Measurements from ENCODE around the gene KCNMA1. TPM values are rescaled to one million over a fixed set of nuclear protein-coding genes. Genes with fewer than 3 reads are reported as not detected.

Gene KCNMA1
- total RNA-seq, 1 donor = 77.8 TPM

- Histone ChIP-seq H4K20me1 (ENCODE audit: insufficient read depth, low read length) (no peaks in the 10 kb centered on the region), H3K9me3 (ENCODE audit: low read depth, low read length) (no peaks in the 10 kb centered on the region), H3K4me2 (ENCODE audit: insufficient read depth, low read length) (peak overlapping the region; percentile 1), H3K36me3 (ENCODE audit: insufficient read depth, low read length) (no peaks in the 10 kb centered on the region), H2AFZ (ENCODE audit: low read length) (no peak overlapping the region), H3K4me3 (ENCODE audit: insufficient read depth, low read length) (no peak overlapping the region), H3K27ac (ENCODE audit: low read depth, low read length) (no peak overlapping the region), H3K79me2 (ENCODE audit: insufficient read depth, low read length) (no peaks in the 10 kb centered on the region), H3K4me1 (ENCODE audit: insufficient read depth, low read length) (peaks cover 20% of the 10 kb centered on the region), H3K27me3 (ENCODE audit: insufficient read depth, low read length) (no peaks in the 10 kb centered on the region)
- no peak for TF ChIP-seq CTCF (IDR thresholded peaks at IDR 0.05; ENCODE audit: extremely low read depth, low read depth, low read length)
- peak; percentile 62 for DNase-seq (ENCODE audit: insufficient read length, low spot score, missing footprints)
These were observed 331.7 kb downstream of the KCNMA1 start for GRCh38 chr10:77305650-77306632.

GRCh38 chr10:77304192-77304591 is 333.4 kb downstream of the KCNMA1 start:
- Histone ChIP-seq H3K27me3 (ENCODE audit: insufficient read depth, low read length) (no peaks in the 10 kb centered on the region), H3K36me3 (ENCODE audit: insufficient read depth, low read length) (no peaks in the 10 kb centered on the region), H3K4me1 (ENCODE audit: insufficient read depth, low read length) (peaks cover 25% of the 10 kb centered on the region), H3K4me3 (ENCODE audit: insufficient read depth, low read length) (no peak overlapping the region), H2AFZ (ENCODE audit: low read length) (no peak overlapping the region), H4K20me1 (ENCODE audit: insufficient read depth, low read length) (no peaks in the 10 kb centered on the region), H3K27ac (ENCODE audit: low read depth, low read length) (no peak overlapping the region), H3K4me2 (ENCODE audit: insufficient read depth, low read length) (no peak overlapping the region), H3K9me3 (ENCODE audit: low read depth, low read length) (no peaks in the 10 kb centered on the region), H3K79me2 (ENCODE audit: insufficient read depth, low read length) (no peaks in the 10 kb centered on the region)
- no peak for TF ChIP-seq CTCF (IDR thresholded peaks at IDR 0.05; ENCODE audit: extremely low read depth, low read depth, low read length)
- DNase-seq (ENCODE audit: insufficient read length, low spot score, missing footprints) = no peak

GRCh38 chr10:77301305-77301730 is 336.3 kb downstream of the KCNMA1 start:
- Histone ChIP-seq H3K27me3 (ENCODE audit: insufficient read depth, low read length) (no peaks in the 10 kb centered on the region), H3K36me3 (ENCODE audit: insufficient read depth, low read length) (no peaks in the 10 kb centered on the region), H3K79me2 (ENCODE audit: insufficient read depth, low read length) (no peaks in the 10 kb centered on the region), H4K20me1 (ENCODE audit: insufficient read depth, low read length) (no peaks in the 10 kb centered on the region), H3K9me3 (ENCODE audit: low read depth, low read length) (no peaks in the 10 kb centered on the region), H3K4me1 (ENCODE audit: insufficient read depth, low read length) (peaks cover 21% of the 10 kb centered on the region), H2AFZ (ENCODE audit: low read length) (no peak overlapping the region), H3K27ac (ENCODE audit: low read depth, low read length) (peak overlapping the region; percentile 43), H3K4me2 (ENCODE audit: insufficient read depth, low read length) (no peak overlapping the region), H3K4me3 (ENCODE audit: insufficient read depth, low read length) (no peak overlapping the region)
- DNase-seq (ENCODE audit: insufficient read length, low spot score, missing footprints) = peak; percentile 94
- no peak for TF ChIP-seq CTCF (IDR thresholded peaks at IDR 0.05; ENCODE audit: extremely low read depth, low read depth, low read length)

- TF ChIP-seq CTCF (IDR thresholded peaks at IDR 0.05; ENCODE audit: extremely low read depth, low read depth, low read length) = no peak
These were observed 336.8 kb downstream of the KCNMA1 start for GRCh38 chr10:77300682-77301302.

More at GRCh38 chr10:77300682-77301302, 336.8 kb downstream of the KCNMA1 start:
- no peaks in the 10 kb centered on the region for H3K36me3 ChIP-seq (ENCODE audit: insufficient read depth, low read length)
- no peaks in the 10 kb centered on the region for H3K27me3 ChIP-seq (ENCODE audit: insufficient read depth, low read length)
- H2AFZ ChIP-seq (ENCODE audit: low read length) = no peak overlapping the region
- no peak overlapping the region for H3K4me2 ChIP-seq (ENCODE audit: insufficient read depth, low read length)
- H4K20me1 ChIP-seq (ENCODE audit: insufficient read depth, low read length) = no peaks in the 10 kb centered on the region
- no peaks in the 10 kb centered on the region for H3K79me2 ChIP-seq (ENCODE audit: insufficient read depth, low read length)
- peak overlapping the region; percentile 43 for H3K27ac ChIP-seq (ENCODE audit: low read depth, low read length)
- DNase-seq (ENCODE audit: insufficient read length, low spot score, missing footprints) = peak; percentile 62
- H3K4me3 ChIP-seq (ENCODE audit: insufficient read depth, low read length) = no peak overlapping the region
- no peaks in the 10 kb centered on the region for H3K9me3 ChIP-seq (ENCODE audit: low read depth, low read length)
- peaks cover 16% of the 10 kb centered on the region for H3K4me1 ChIP-seq (ENCODE audit: insufficient read depth, low read length)

Measured in osteoblast (primary cell).